GM19023 (cell line): ENCODE results near the gene GAREM1.

Source experiments
- ATAC-seq: cut with Tn5 transposase; IDR thresholded peaks from one replicate; pipeline ENCODE4 v1.9.1; 2021; ENCODE audit warnings: mild to moderate bottlenecking, moderate library complexity; ENCODE audit not compliant: unreplicated experiment

GAREM1 gene

GRCh38 chr18:32332708-32333107 lies 138.0 kb downstream of the GAREM1 start:
- no peak for ATAC-seq

- ATAC-seq = no peak
These were observed 141.7 kb downstream of the GAREM1 start for GRCh38 chr18:32328974-32329373.

GRCh38 chr18:32328379-32328778 lies 142.3 kb downstream of the GAREM1 start:
- ATAC-seq = no peak

GRCh38 chr18:32326450-32327308 lies 144.0 kb downstream of the GAREM1 start:
- ATAC-seq = no peak

- no peak for ATAC-seq
These were observed 146.5 kb downstream of the GAREM1 start for GRCh38 chr18:32324181-32324580.

- no peak for ATAC-seq
These were observed 148.9 kb downstream of the GAREM1 start for GRCh38 chr18:32321826-32322225.

- ATAC-seq = no peak
These were observed 151.6 kb downstream of the GAREM1 start for GRCh38 chr18:32319084-32319483.

- no peak for ATAC-seq
These were observed 152.1 kb downstream of the GAREM1 start for GRCh38 chr18:32318581-32318980.

GRCh38 chr18:32317651-32318050 lies 153.0 kb downstream of the GAREM1 start:
- no peak for ATAC-seq

- ATAC-seq = no peak
These were observed 154.8 kb downstream of the GAREM1 start for GRCh38 chr18:32315881-32316280.

GRCh38 chr18:32310774-32311173 lies 159.9 kb downstream of the GAREM1 start:
- ATAC-seq = no peak

- no peak for ATAC-seq
These were observed 160.6 kb downstream of the GAREM1 start for GRCh38 chr18:32310101-32310500.

- no peak for ATAC-seq
These were observed 162.1 kb downstream of the GAREM1 start for GRCh38 chr18:32308493-32309120.

GRCh38 chr18:32303400-32303799 lies 167.3 kb downstream of the GAREM1 start:
- ATAC-seq = no peak

- ATAC-seq = no peak
These were observed 167.9 kb downstream of the GAREM1 start for GRCh38 chr18:32302806-32303205.

- ATAC-seq = peak; percentile 72
These were observed 168.5 kb downstream of the GAREM1 start for GRCh38 chr18:32301976-32302743.

GRCh38 chr18:32301361-32301760 lies 169.3 kb downstream of the GAREM1 start:
- ATAC-seq = no peak

GRCh38 chr18:32300914-32301313 lies 169.8 kb downstream of the GAREM1 start:
- no peak for ATAC-seq

- no peak for ATAC-seq
These were observed 171.2 kb downstream of the GAREM1 start for GRCh38 chr18:32299484-32299883.

- ATAC-seq = no peak
These were observed 172.5 kb downstream of the GAREM1 start for GRCh38 chr18:32298171-32298667.

- ATAC-seq = no peak
These were observed 173.0 kb downstream of the GAREM1 start for GRCh38 chr18:32297579-32298170.
